ENCODE measurements around the gene ATP11A.

ATP11A gene

DNA sequence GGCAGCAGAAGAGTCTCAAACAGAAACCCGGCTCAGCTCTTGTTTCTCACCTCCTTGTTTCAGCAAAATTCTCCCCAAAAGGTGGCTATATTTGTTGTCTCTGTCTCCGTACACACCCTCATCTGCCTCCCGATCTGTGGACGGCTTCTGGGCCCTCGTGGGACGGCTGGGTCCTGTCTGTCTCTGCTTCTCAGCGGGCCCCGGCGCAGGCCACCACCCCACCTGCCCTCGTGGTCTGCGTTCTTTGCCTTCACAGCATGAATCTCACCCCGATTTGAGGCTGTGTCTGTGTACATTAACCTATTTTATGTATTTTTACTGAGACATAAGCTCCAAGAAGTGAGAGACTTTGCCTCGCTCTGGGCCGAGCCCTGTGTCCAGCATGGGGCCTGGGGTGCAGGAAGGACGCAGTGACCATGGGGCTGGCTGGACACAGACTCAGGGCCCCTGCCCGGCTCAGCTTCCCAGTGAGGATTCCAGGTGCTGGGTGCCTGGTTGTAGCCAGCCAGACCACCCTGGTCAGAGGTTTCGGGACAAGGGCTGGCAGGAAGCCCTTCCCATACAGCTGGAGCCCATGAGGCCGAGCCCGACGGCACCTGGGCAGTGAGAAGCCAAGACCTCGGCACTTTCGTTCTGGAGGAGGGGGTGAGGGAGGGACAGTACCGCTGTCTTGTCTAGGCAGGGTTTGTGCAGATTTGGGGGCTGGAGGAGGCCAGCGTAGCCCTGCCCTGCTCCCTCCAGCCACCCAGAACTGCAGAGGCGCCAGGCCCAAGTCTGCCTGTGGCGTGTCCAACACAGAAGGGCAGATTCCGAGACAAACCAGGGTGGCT is 200.7 kb downstream of the ATP11A start:
- no peak for DNase-seq (ENCODE audit: insufficient read length, low spot score)
- TF ChIP-seq, protein P1, sequence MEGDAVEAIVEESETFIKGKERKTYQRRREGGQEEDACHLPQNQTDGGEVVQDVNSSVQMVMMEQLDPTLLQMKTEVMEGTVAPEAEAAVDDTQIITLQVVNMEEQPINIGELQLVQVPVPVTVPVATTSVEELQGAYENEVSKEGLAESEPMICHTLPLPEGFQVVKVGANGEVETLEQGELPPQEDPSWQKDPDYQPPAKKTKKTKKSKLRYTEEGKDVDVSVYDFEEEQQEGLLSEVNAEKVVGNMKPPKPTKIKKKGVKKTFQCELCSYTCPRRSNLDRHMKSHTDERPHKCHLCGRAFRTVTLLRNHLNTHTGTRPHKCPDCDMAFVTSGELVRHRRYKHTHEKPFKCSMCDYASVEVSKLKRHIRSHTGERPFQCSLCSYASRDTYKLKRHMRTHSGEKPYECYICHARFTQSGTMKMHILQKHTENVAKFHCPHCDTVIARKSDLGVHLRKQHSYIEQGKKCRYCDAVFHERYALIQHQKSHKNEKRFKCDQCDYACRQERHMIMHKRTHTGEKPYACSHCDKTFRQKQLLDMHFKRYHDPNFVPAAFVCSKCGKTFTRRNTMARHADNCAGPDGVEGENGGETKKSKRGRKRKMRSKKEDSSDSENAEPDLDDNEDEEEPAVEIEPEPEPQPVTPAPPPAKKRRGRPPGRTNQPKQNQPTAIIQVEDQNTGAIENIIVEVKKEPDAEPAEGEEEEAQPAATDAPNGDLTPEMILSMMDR (IDR thresholded peaks at IDR 0.05; ENCODE audit: insufficient read depth, missing control alignments): no peak
- no peak for FAIRE-seq

DNA sequence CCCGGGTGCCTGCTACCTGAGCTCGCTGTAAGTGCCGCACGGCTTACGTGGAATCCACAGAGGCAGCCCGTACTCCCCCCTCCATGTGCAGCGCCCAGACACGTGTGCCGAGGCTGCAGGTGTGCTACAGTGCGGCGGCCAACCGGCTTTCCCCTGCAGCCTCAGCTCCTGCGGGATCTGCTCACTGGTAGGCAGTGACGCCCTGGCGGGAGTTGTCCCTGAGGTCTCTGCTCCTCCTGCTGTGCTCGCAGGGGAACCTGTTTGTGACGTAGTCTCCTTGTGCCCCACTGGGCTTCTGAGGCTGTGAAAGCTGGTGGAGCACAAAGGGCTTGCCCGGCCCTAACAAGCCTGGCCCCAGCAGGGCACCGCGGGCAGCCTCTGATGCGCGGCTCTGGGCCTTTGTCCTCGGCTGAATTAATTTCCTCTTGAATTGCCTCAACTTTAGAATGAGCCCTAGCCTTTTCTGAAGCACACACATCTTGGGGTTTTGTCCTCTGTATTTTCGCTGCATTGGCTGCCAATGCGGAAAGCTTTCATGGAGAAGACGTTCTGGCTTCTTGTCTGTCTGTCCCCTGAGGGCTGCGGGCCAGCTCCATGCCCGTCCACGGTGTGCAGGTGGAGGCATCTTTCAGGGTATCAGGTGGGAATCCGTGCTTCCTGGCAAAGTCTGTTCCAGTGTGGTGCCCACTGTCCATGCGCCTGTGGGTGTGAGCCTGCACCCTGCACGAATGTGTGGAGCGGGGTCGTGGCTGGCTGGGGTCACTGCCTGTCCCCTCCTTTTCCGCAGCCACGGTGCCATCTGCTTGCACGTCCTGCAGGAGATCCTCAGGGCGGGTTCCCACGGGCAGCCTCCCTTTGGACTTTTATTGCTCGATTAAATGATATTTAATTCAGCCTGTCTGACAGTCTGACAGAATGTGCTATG is 201.9 kb downstream of the ATP11A start:
- TF ChIP-seq, protein P1 (IDR thresholded peaks at IDR 0.05; ENCODE audit: insufficient read depth, missing control alignments): no peak
- no peak for FAIRE-seq
- no peak for DNase-seq (ENCODE audit: insufficient read length, low spot score)

DNA sequence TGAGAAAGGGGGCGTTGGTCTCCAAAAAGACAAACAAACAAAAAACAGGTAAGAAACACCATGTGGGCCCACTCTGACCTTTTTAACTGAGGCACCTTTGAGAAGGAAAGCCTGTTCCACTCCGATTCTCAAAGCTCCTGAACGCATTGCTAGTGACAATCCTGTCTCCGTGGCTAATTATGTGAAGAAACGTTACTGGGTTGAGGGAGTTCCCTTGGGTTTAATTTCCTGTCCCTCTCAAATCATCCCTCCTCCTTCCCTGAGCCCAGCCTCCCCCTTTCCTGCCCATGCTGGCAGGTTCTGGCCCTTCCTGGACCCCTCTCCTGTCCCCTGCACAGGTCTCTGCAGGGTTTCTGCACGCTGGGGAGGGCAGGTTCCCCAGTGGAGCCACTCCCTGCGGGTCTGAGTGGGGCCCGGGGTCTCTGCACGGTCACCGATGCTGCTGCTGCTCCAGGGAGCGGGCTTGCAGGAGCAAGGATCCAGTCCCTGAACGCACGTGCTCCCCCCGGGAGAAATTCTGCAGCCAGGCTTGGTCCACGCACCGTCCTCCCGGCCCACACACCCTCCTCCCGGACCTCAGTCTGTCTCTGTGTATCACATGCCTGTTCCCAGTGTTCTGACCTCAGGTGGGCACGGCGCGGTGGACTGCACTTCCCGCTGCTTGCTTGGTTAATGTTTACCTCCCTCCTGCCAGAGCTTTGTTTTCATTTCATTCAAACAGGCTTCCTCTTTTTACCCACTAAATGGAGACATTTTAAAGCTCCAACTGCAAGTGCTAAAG is 202.8 kb downstream of the ATP11A start:
- DNase-seq (ENCODE audit: insufficient read length, low spot score) (no peak), FAIRE-seq (no peak)
- TF ChIP-seq, protein P1 (IDR thresholded peaks at IDR 0.05; ENCODE audit: insufficient read depth, missing control alignments): no peak

DNA sequence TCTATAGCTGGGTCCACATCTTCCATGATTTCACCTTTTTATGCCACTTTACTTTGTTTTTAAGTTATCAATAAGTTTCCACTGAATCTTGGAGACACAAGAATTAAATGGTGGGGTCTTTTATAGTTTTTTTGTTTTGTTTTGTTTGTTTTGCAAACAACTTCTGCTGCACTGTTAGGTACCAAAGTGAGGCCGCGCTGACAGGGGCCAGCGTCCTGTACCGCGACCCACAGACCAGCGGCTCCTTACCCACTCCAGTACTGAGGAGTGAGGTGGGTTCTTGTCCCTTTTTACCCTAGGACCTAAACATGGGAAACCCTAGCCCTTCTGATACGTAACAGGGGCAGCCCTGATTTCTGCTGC is 203.3 kb downstream of the ATP11A start:
- TF ChIP-seq, protein P1 (IDR thresholded peaks at IDR 0.05; ENCODE audit: insufficient read depth, missing control alignments): no peak
- FAIRE-seq: no peak
- DNase-seq (ENCODE audit: insufficient read length, low spot score): no peak

DNA sequence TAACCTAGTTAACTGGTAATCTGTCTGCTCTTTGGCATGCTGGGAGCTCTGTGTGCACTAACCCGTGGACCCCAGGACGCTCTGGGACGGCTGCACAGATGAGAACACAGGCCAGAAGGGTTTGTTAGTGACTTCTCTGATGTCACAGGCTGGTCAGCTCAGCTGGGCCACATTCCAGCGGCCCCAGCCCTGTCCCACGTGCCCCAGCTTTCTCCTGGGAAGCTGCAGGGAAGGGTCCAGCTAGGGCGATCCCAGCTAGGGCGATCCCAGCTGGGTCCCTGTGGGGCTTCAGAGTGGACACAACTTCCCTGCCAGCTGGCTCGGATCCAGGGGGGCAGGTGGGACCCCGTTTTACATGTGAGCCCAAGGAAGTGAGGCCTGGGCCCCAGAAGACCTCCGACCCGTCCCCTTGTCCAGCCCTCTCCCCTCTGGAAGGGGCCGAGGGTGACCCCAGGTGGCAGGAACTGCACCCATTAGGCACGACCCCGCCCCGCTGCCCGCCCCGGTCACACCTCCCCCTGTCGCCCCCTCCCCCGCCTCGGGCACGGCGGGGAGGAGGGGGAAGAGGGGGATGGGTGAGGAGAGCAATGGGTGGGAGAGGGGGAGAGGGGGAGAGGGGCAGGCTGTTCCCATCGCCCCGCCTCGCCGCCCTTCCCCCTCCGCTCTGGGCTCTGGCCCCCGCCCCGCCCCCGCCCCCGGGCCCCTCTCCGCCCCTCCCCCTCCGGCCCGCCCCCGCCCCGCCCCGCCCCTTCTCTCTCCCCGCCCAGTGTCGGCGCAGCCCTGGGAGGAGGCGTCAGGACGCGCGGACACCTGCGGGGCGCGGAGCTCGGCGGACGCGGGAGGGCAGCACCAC is 204.0 kb downstream of the ATP11A start:
- DNase-seq (ENCODE audit: insufficient read length, low spot score) (peak; percentile 91), FAIRE-seq (no peak)
- TF ChIP-seq, protein P1 (IDR thresholded peaks at IDR 0.05; ENCODE audit: insufficient read depth, missing control alignments): no peak

DNA sequence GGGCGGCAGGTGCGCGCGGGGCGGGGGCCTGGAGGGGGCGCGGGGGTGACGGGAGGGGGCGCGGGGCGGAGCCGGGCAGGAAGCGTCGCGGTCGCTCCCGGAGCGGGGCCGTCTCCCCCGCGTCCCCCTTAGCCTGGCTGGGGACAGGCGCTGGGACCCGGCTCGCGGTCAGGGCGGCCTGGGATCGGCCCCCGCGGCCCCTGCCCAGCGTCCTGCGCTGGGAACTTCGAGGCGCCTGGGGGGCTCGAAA is 204.5 kb downstream of the ATP11A start:
- FAIRE-seq (no peak), DNase-seq (ENCODE audit: insufficient read length, low spot score) (no peak)
- TF ChIP-seq, protein P1 (IDR thresholded peaks at IDR 0.05; ENCODE audit: insufficient read depth, missing control alignments): no peak
